22Rv1 (cell line): ENCODE data around the gene TCERG1L.

Experiments
- CTCF ChIP-seq: fragments of 450-650 bp; IDR thresholded peaks from 2 replicates; pipeline ENCODE4 v1.5.1; 2017; ENCODE audit warnings: mild to moderate bottlenecking
- ZFX ChIP-seq: fragments of 450-650 bp; IDR thresholded peaks from 2 replicates; pipeline ENCODE4 v1.6.1; 2017; ENCODE audit warnings: antibody characterized with exemption, borderline replicate concordance

GRCh38 chr10:131358741-131359442, 47.4 kb upstream of the TCERG1L start:
- no peak for TF ChIP-seq CTCF
- no peak for TF ChIP-seq ZFX
